GM12892 (cell line): ENCODE results near the gene LRRC37B.

ENCODE experiments used
- POLR2A ChIP-seq: IDR thresholded peaks from 2 replicates; pipeline ENCODE4 v1.6.1; 2011; ENCODE audit warnings: low read depth, low read length, control low read depth
- POLR2AphosphoS5 ChIP-seq: IDR thresholded peaks from 2 replicates; pipeline ENCODE4 v1.6.1; 2011; ENCODE audit warnings: low read depth, low read length, control low read depth

DNA sequence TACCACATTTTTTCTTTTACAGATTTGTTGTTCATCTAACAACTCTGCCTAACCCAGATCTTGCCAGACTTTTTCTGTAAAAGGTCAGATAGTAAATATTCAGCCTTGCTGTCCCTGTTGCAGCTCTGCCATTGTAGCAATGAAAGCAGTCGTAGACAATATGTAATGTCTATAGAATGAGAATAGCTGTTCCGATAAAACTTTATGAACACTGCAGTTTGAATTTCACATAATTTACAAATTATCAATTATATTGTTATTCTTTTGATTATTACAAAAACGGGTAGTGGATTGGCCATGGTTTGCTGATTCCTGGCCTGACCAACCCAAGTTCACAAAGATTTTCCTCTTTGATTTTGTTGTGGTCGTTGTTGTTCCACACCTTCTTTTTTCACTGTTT is 2.9 kb downstream of the LRRC37B start:
- TF ChIP-seq POLR2A, result no peak
- no peak for TF ChIP-seq POLR2AphosphoS5
